Endodermal cell (in vitro differentiated cells): ENCODE data around the gene CLEC3B. TPM values are rescaled to one million over a fixed set of nuclear protein-coding genes. Genes with fewer than 3 reads are reported as not detected.

ENCODE experiments used
- DNase-seq: peaks from one replicate; pipeline ENCODE4 v3.0.0-alpha.2; 2017
- H3K27ac ChIP-seq: 2 replicates; pipeline ENCODE4 v1.5.1; 2013; ENCODE audit warnings: mild to moderate bottlenecking, low read depth, low read length, moderate library complexity
- H3K27me3 ChIP-seq: 2 replicates; pipeline ENCODE4 v1.6.1; 2013; ENCODE audit warnings: mild to moderate bottlenecking, low read length, moderate library complexity; ENCODE audit not compliant: insufficient read depth, control insufficient read depth, poor library complexity, severe bottlenecking
- H3K36me3 ChIP-seq: 2 replicates; pipeline ENCODE4 v1.7.0; 2013; ENCODE audit warnings: mild to moderate bottlenecking, low read length, moderate library complexity; ENCODE audit not compliant: control insufficient read depth, insufficient read depth
- H3K4me1 ChIP-seq: one replicate; pipeline ENCODE4 v1.7.0; 2013; ENCODE audit warnings: low read length; ENCODE audit not compliant: control insufficient read depth, insufficient read depth
- H3K4me3 ChIP-seq: 2 replicates; pipeline ENCODE4 v1.5.1; 2013; ENCODE audit warnings: mild to moderate bottlenecking, low read length, moderate library complexity
- H3K9ac ChIP-seq: 2 replicates; pipeline ENCODE4 v1.6.1; 2013; ENCODE audit warnings: mild to moderate bottlenecking, low read length, moderate library complexity; ENCODE audit not compliant: poor library complexity, severe bottlenecking; ENCODE audit errors: extremely low read depth
- H3K9me3 ChIP-seq: 2 replicates; pipeline ENCODE4 v1.6.1; 2013; ENCODE audit warnings: mild to moderate bottlenecking, low read length, moderate library complexity; ENCODE audit not compliant: control insufficient read depth
- H3K27ac Mint-ChIP-seq: 2 replicates; pipeline ENCODE4 v1.8.0; 2020; ENCODE audit warnings: mixed read lengths
- H3K27me3 Mint-ChIP-seq: 2 replicates; pipeline ENCODE4 v1.8.0; 2021; ENCODE audit warnings: mild to moderate bottlenecking, mixed read lengths; ENCODE audit not compliant: insufficient read depth
- H3K36me3 Mint-ChIP-seq: 2 replicates; pipeline ENCODE4 v1.8.0; 2020; ENCODE audit warnings: low read depth, mixed read lengths
- H3K4me1 Mint-ChIP-seq: 2 replicates; pipeline ENCODE4 v1.8.0; 2020; ENCODE audit warnings: mixed read lengths
- H3K4me3 Mint-ChIP-seq: 2 replicates; pipeline ENCODE4 v1.8.0; 2020; ENCODE audit warnings: mild to moderate bottlenecking, moderate library complexity, mixed read lengths
- H3K9me3 Mint-ChIP-seq: 2 replicates; pipeline ENCODE4 v1.8.0; 2020; ENCODE audit warnings: mild to moderate bottlenecking, mixed read lengths
- CTCF ChIP-seq: fragments of 200-600 bp; sonication (generic); conservative IDR thresholded peaks from 2 replicates; pipeline ENCODE4 v1.5.0; 2021; ENCODE audit warnings: antibody characterized with exemption, mild to moderate bottlenecking
- WGBS, 2 experiments: methylation state at CpG; one replicate each; pipeline versions ENCODE4 v1.1.5 to v1.1.7; 2013; ENCODE audit warnings: missing lambda C conversion rate in 2 of 2, mixed read lengths in 1 of 2; ENCODE audit not compliant: insufficient coverage in 1 of 2, insufficient read length in 1 of 2; 5-methylcytosine and 5-hydroxymethylcytosine counted together
- total RNA-seq, 2 donors: library from RNA; stranded (reverse); fragmentation: NEBNext Ultra II Directional in 1 of 2; extraction: Animal tissue kit (Norgen Biotek cat#: 25700) in 1 of 2; gene quantifications; 2 replicates in 1 of 2; 3 replicates in 1 of 2; pipeline ENCODE4 v1.2.1, GENCODE V29; 2021

The CLEC3B gene
- total RNA-seq, 2 donors from 2014 or later, result not detected

- Mint-ChIP-seq H3K4me1 (no peaks in the 10 kb centered on the region), H3K36me3 (peaks cover 80% of the 10 kb centered on the region), H3K4me3 (no peak overlapping the region), H3K27ac (no peak overlapping the region), H3K9me3 (peaks cover 30% of the 10 kb centered on the region), H3K27me3 (no peaks in the 10 kb centered on the region)
- Histone ChIP-seq H3K4me1 (no peaks in the 10 kb centered on the region), H3K27ac (no peak overlapping the region), H3K36me3 (peaks cover 82% of the 10 kb centered on the region), H3K9ac (no peak overlapping the region), H3K9me3 (peaks cover 23% of the 10 kb centered on the region), H3K27me3 (no peaks in the 10 kb centered on the region), H3K4me3 (no peak overlapping the region)
- TF ChIP-seq CTCF, result no peak
- DNase-seq, result no peak
- 83 to 93% methylated on average over 1 of the region's 2 CpGs for WGBS, 2 experiments
Observed at GRCh38 chr3:45002139-45002660, 23.9 kb upstream of the CLEC3B start.

GRCh38 chr3:45002720-45003119, 23.4 kb upstream of the CLEC3B start:
- Histone ChIP-seq H3K4me3 (no peak overlapping the region), H3K27ac (no peak overlapping the region), H3K4me1 (no peaks in the 10 kb centered on the region), H3K36me3 (peaks cover 83% of the 10 kb centered on the region), H3K27me3 (no peaks in the 10 kb centered on the region), H3K9ac (no peak overlapping the region), H3K9me3 (peaks cover 23% of the 10 kb centered on the region)
- no peak for TF ChIP-seq CTCF
- peaks cover 79% of the 10 kb centered on the region for H3K36me3 Mint-ChIP-seq
- H3K4me3 Mint-ChIP-seq, result no peak overlapping the region
- WGBS, 2 experiments, result 89 to 94% methylated on average over 3 of the region's 3 CpGs
- no peaks in the 10 kb centered on the region for H3K27me3 Mint-ChIP-seq
- H3K4me1 Mint-ChIP-seq, result no peaks in the 10 kb centered on the region
- no peak overlapping the region for H3K27ac Mint-ChIP-seq
- H3K9me3 Mint-ChIP-seq, result peaks cover 30% of the 10 kb centered on the region
- no peak for DNase-seq

- Mint-ChIP-seq H3K9me3 (peaks cover 30% of the 10 kb centered on the region), H3K4me1 (no peaks in the 10 kb centered on the region), H3K27me3 (no peaks in the 10 kb centered on the region), H3K36me3 (peaks cover 79% of the 10 kb centered on the region), H3K4me3 (no peak overlapping the region), H3K27ac (no peak overlapping the region)
- Histone ChIP-seq H3K27me3 (no peaks in the 10 kb centered on the region), H3K27ac (no peak overlapping the region), H3K9ac (no peak overlapping the region), H3K4me3 (no peak overlapping the region), H3K4me1 (no peaks in the 10 kb centered on the region), H3K36me3 (peaks cover 88% of the 10 kb centered on the region), H3K9me3 (peaks cover 23% of the 10 kb centered on the region)
- DNase-seq, result no peak
- no peak for TF ChIP-seq CTCF
Observed at GRCh38 chr3:45003406-45003805, 22.7 kb upstream of the CLEC3B start.
